H1 (cell line): ENCODE measurements around the gene STAT3. TPM values are rescaled to one million over a fixed set of nuclear protein-coding genes. Genes with fewer than 3 reads are reported as not detected.

Experiments used
- CTCF ChIA-PET: fragments of 300-600 bp; sonication (Branson Sonifier 250); formaldehyde crosslinking; loops from one replicate; lab custom pipeline; 2021; ENCODE audit not compliant: partially characterized antibody; lab: Charles Lee
- POLR2A ChIA-PET: fragments of 300-600 bp; sonication (Branson Sonifier 250); formaldehyde crosslinking; loops from one replicate; lab custom pipeline; 2021; ENCODE audit warnings: inconsistent platforms; ENCODE audit not compliant: partially characterized antibody; lab: Charles Lee
- DNase-seq, 2 experiments: peaks; one replicate each; pipeline versions ENCODE4 v3.0.0 to v3.0.0-alpha.2; 2010 to 2022; ENCODE audit warnings: low spot score in 2 of 2, low read depth in 1 of 2, mixed read lengths in 1 of 2
- FAIRE-seq: peaks from 2 replicates; lab custom pipeline; 2011; peaks lifted over from hg19 to GRCh38; lab: Jason Lieb, UNC
- H2AFZ ChIP-seq: 2 replicates; pipeline ENCODE4 v1.8.1; 2012; ENCODE audit warnings: low read length, inconsistent platforms
- H2AK5ac ChIP-seq: 2 replicates; pipeline ENCODE4 v1.6.1; 2013; ENCODE audit warnings: low read depth, low read length
- H2BK120ac ChIP-seq: replicated peaks from 2 replicates; pipeline ENCODE3; 2013; ENCODE audit warnings: low read depth, low read length, inconsistent platforms
- H2BK12ac ChIP-seq: 2 replicates; pipeline ENCODE4 v1.6.1; 2013; ENCODE audit warnings: low read depth, low read length
- H2BK15ac ChIP-seq: 2 replicates; pipeline ENCODE4 v1.6.1; 2013; ENCODE audit warnings: low read length
- H2BK20ac ChIP-seq: 2 replicates; pipeline ENCODE4 v1.6.1; 2013; ENCODE audit warnings: low read length
- H2BK5ac ChIP-seq: 2 replicates; pipeline ENCODE4 v1.6.1; 2013; ENCODE audit warnings: low read depth, low read length
- H3K14ac ChIP-seq: 2 replicates; pipeline ENCODE4 v1.6.1; 2013; ENCODE audit warnings: inconsistent platforms; ENCODE audit not compliant: insufficient read length
- H3K18ac ChIP-seq: 2 replicates; pipeline ENCODE4 v1.6.1; 2013; ENCODE audit warnings: low read length; ENCODE audit errors: extremely low read depth
- H3K23ac ChIP-seq: 2 replicates; pipeline ENCODE4 v1.6.1; 2013; ENCODE audit warnings: inconsistent platforms; ENCODE audit not compliant: insufficient read length
- H3K23me2 ChIP-seq: 2 replicates; pipeline ENCODE4 v1.6.1; 2013; ENCODE audit warnings: low read depth, low read length
- H3K27ac ChIP-seq: 2 replicates; pipeline ENCODE4 v1.6.1; 2011; ENCODE audit warnings: low read depth, low read length, inconsistent platforms
- H3K27me3 ChIP-seq, 4 experiments: replicated peaks in 1 of 4; 1 replicate in 1 of 4; 2 replicates in 3 of 4; pipeline versions ENCODE4 v1.6.1 to v1.8.1; 2011 to 2013; ENCODE audit warnings: low read length in 3 of 4, mild to moderate bottlenecking in 3 of 4, inconsistent platforms in 2 of 4, mixed read lengths in 2 of 4, moderate library complexity in 1 of 4; ENCODE audit not compliant: control insufficient read depth in 3 of 4, insufficient read depth in 3 of 4; ENCODE audit errors: extremely low read depth in 1 of 4
- H3K36me3 ChIP-seq, 4 experiments: 2 replicates each; pipeline versions ENCODE4 v1.6.1 to v1.8.1; 2011 to 2013; ENCODE audit warnings: mild to moderate bottlenecking in 4 of 4, low read length in 3 of 4, moderate library complexity in 2 of 4, control low read depth in 1 of 4, inconsistent platforms in 1 of 4; ENCODE audit not compliant: insufficient read depth in 4 of 4, control insufficient read depth in 2 of 4
- H3K4ac ChIP-seq: replicated peaks from 2 replicates; pipeline ENCODE3; 2013; ENCODE audit warnings: low read length, low read depth, mixed read lengths, inconsistent platforms; ENCODE audit not compliant: insufficient read length
- H3K4me1 ChIP-seq, 4 experiments: replicated peaks in 1 of 4; 1 replicate in 1 of 4; 2 replicates in 3 of 4; pipeline versions ENCODE4 v1.6.1 to v1.8.1; 2011 to 2013; ENCODE audit warnings: low read length in 3 of 4, inconsistent platforms in 2 of 4, mixed read lengths in 1 of 4; ENCODE audit not compliant: insufficient read depth in 4 of 4, control insufficient read depth in 3 of 4
- H3K4me2 ChIP-seq, 2 experiments: 2 replicates each; pipeline versions ENCODE4 v1.6.1 to v1.8.1; 2011 to 2013; ENCODE audit warnings: low read depth in 2 of 2, low read length in 2 of 2, control low read depth in 1 of 2, inconsistent platforms in 1 of 2, mild to moderate bottlenecking in 1 of 2; ENCODE audit not compliant: insufficient read depth in 1 of 2
- H3K4me3 ChIP-seq, 4 experiments: fragments of 200-600, 300-600 bp in 1 of 4; sonication (generic), shearing (Covaris generic), sonication (Bioruptor Twin) in 1 of 4; 2 replicates each; pipeline versions ENCODE4 v1.5.1 to v1.8.1; 2011 to 2016; ENCODE audit warnings: low read length in 4 of 4, low read depth in 3 of 4, control low read depth in 2 of 4, inconsistent platforms in 2 of 4, mild to moderate bottlenecking in 2 of 4, mixed read lengths in 1 of 4, moderate library complexity in 1 of 4; ENCODE audit not compliant: insufficient read depth in 2 of 4; ENCODE audit errors: extremely low read depth in 1 of 4
- H3K56ac ChIP-seq: replicated peaks from 2 replicates; pipeline ENCODE3; 2013; ENCODE audit warnings: low read depth, mild to moderate bottlenecking, mixed read lengths, low read length, inconsistent platforms; ENCODE audit not compliant: insufficient read length
- H3K79me1 ChIP-seq: 2 replicates; pipeline ENCODE4 v1.6.1; 2013; ENCODE audit warnings: low read depth, low read length, control low read depth
- H3K79me2 ChIP-seq, 2 experiments: 2 replicates each; pipeline versions ENCODE4 v1.6.1 to v1.8.1; 2012 to 2013; ENCODE audit warnings: low read length in 2 of 2, mild to moderate bottlenecking in 2 of 2, inconsistent platforms in 1 of 2; ENCODE audit not compliant: insufficient read depth in 2 of 2, control insufficient read depth in 1 of 2
- H3K9ac ChIP-seq, 4 experiments: replicated peaks in 1 of 4; 1 replicate in 1 of 4; 2 replicates in 3 of 4; pipeline versions ENCODE4 v1.6.1 to v1.8.1; 2011 to 2013; ENCODE audit warnings: low read depth in 3 of 4, low read length in 3 of 4, control low read depth in 2 of 4, mild to moderate bottlenecking in 2 of 4, moderate library complexity in 2 of 4, inconsistent platforms in 1 of 4; ENCODE audit errors: extremely low read depth in 1 of 4
- H3K9me3 ChIP-seq, 2 experiments: 2 replicates each; pipeline versions ENCODE4 v1.6.1 to v1.8.1; 2012 to 2013; ENCODE audit warnings: mild to moderate bottlenecking in 2 of 2, moderate library complexity in 2 of 2, control low read depth in 1 of 2, inconsistent platforms in 1 of 2, low read depth in 1 of 2, low read length in 1 of 2, mixed read lengths in 1 of 2; ENCODE audit not compliant: insufficient read depth in 2 of 2
- H4K20me1 ChIP-seq, 2 experiments: replicated peaks in 1 of 2; 2 replicates each; pipeline versions ENCODE3 to v1.8.1; 2011 to 2013; ENCODE audit warnings: inconsistent platforms in 2 of 2, low read length in 2 of 2, mild to moderate bottlenecking in 1 of 2; ENCODE audit not compliant: insufficient read depth in 2 of 2, control insufficient read depth in 1 of 2
- H4K5ac ChIP-seq: 2 replicates; pipeline ENCODE4 v1.6.1; 2013; ENCODE audit warnings: low read length, low read depth, mixed read lengths, inconsistent platforms; ENCODE audit not compliant: insufficient read length
- H4K8ac ChIP-seq: 2 replicates; pipeline ENCODE4 v1.8.0; 2013; ENCODE audit warnings: mild to moderate bottlenecking, moderate library complexity, low read length, inconsistent platforms; ENCODE audit not compliant: insufficient read depth; ENCODE audit errors: extremely low read depth
- H4K91ac ChIP-seq: replicated peaks from 2 replicates; pipeline ENCODE3; 2013; ENCODE audit warnings: low read length, mixed read lengths, inconsistent platforms; ENCODE audit not compliant: insufficient read length
- CEBPB ChIP-seq: IDR thresholded peaks from 2 replicates; pipeline ENCODE4 v1.6.1; 2012; ENCODE audit warnings: low read depth, low read length
- RBBP5 ChIP-seq: IDR thresholded peaks from 2 replicates; pipeline ENCODE4 v1.7.1; 2012; ENCODE audit warnings: low read depth, mild to moderate bottlenecking, inconsistent platforms, low read length, moderate library complexity, borderline replicate concordance
- SIX5 ChIP-seq: IDR thresholded peaks from 2 replicates; pipeline ENCODE4 v1.6.1; 2011; ENCODE audit warnings: mild to moderate bottlenecking, low read depth, low read length
- SRF ChIP-seq: IDR thresholded peaks from 2 replicates; pipeline ENCODE4 v1.6.1; 2011; ENCODE audit warnings: mild to moderate bottlenecking, low read depth, low read length, moderate library complexity
- TCF12 ChIP-seq: IDR thresholded peaks from 2 replicates; pipeline ENCODE4 v1.6.1; 2011; ENCODE audit warnings: low read depth, mild to moderate bottlenecking, low read length
- YY1 ChIP-seq: IDR thresholded peaks from 2 replicates; pipeline ENCODE4 v1.6.1; 2011; ENCODE audit warnings: low read depth, mild to moderate bottlenecking, low read length
- WGBS, 2 experiments: shearing (Covaris generic) in 1 of 2; methylation state at CpG; one replicate each; pipeline versions ENCODE4 v1.1.6 to v1.1.7; 2013 to 2015; ENCODE audit warnings: low lambda C conversion rate in 2 of 2, mixed read lengths in 2 of 2, inconsistent platforms in 1 of 2, low coverage in 1 of 2, missing lambda C conversion rate in 1 of 2; ENCODE audit not compliant: insufficient replicate concordance in 2 of 2, insufficient coverage in 1 of 2, insufficient read length in 1 of 2; ENCODE audit errors: extremely low coverage in 1 of 2, missing lambda C conversion rate in 1 of 2; 5-methylcytosine and 5-hydroxymethylcytosine counted together
- polyA plus RNA-seq, 7 experiments: library from polyadenylated mRNA; depleted of rRNA in 3 of 7; stranded (reverse) in 5 of 7; unstranded in 2 of 7; fragments of >200 nt in 5 of 7; fragments of 200-250 nt in 2 of 7; gene quantifications; 1 replicate in 5 of 7; 2 replicates in 1 of 7; 4 replicates in 1 of 7; pipeline versions ENCODE4 v1.2.1 to v1.2.3, GENCODE V29; 2011 to 2013; ENCODE audit warnings: missing spikeins in 2 of 7, mixed read lengths in 2 of 7
- total RNA-seq: library from RNA; stranded (reverse); fragmentation: NEBNext Ultra II Directional; extraction: Animal tissue kit (Norgen Biotek cat#: 25700); gene quantifications from 2 replicates; pipeline ENCODE4 v1.2.1, GENCODE V29; 2021

Gene STAT3
- total and polyA plus RNA-seq, 2 of the 8 experiments (the other 6 are each of a cell fraction or from before 2014, with no cell fraction given) = 38.4 to 94.1 TPM

DNA sequence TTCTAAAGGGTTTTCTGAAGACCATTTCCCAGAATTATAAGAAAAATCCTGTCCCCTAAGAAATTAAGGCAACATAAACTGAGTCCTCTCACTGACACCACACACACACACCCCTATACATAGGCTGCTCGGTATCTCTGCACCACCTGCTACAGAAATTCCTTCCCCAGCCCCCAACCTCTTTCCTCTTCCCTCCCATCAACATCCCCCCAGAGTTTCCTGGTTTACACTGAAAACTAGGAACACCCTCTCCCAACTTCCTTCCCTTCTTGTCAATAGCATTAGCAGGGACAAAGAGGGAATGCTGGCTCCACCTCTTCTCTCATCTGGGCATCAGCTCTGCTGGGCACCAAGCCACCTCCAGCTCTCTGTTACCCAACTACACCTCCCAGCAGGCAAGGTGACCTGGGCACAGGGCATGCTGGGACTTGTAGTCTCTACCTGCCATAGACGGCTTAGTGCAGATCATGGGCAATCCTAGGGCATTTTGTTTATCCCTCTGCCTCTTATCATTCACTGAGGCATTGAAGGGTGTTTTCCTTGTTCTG is 19.1 kb upstream of the STAT3 start:
- H2AFZ ChIP-seq = no peak overlapping the region
- FAIRE-seq (peak; percentile 80), DNase-seq (peak in 1 of 2 experiments; percentile 72)
- H2BK12ac ChIP-seq = no peak overlapping the region
- no peak overlapping the region for H3K18ac ChIP-seq
- H4K8ac ChIP-seq = no peak overlapping the region
- H3K23ac ChIP-seq = no peak overlapping the region
- no peaks in the 10 kb centered on the region for H3K23me2 ChIP-seq
- ChIA-PET CTCF (interaction anchor here (0.6 to 23.6 kb wide), 18 partner anchors 9 to 288 kb away, joined by 3 to 542 read pairs (median 6); partner anchors contain the start of genes CAVIN1 and STAT3), POLR2A (interaction anchor here (0.6 to 2.8 kb wide), 7 partner anchors 9 to 96 kb away, joined by 3 to 19 read pairs (median 3); partner anchors contain the start of gene CAVIN1)
- no peak overlapping the region for H3K27ac ChIP-seq
- TF ChIP-seq YY1 (peak; percentile 57; the same call in 1 of the 2 replicates), SRF (no peak), RBBP5 (no peak), TCF12 (0 out of 2 replicates have a peak, but pooled peaks have one; percentile 21), CEBPB (peak; percentile 74; the same call in 1 of the 2 replicates), SIX5 (peak; percentile 97)
- no peak overlapping the region; the same call in 1 of the 2 replicates for H2BK15ac ChIP-seq
- H2AK5ac ChIP-seq = no peak overlapping the region
- no peak overlapping the region for H3K56ac ChIP-seq
- H3K4me2 ChIP-seq = peak overlapping the region; percentile 29 to 32; a peak in 3 of 4 replicates
- no peaks in the 10 kb centered on the region for H3K9me3 ChIP-seq
- peaks cover 2 to 3% of the 10 kb centered on the region in 2 experiments for H4K20me1 ChIP-seq
- H3K36me3 ChIP-seq = peaks cover 0 to 8% (median 4%) of the 10 kb centered on the region in 4 experiments; a peak in 3 of 8 replicates
- no peak overlapping the region for H2BK120ac ChIP-seq
- H3K79me1 ChIP-seq = 0 out of 2 replicates have a peak, but pooled peaks cover 2% of the 10 kb centered on the region
- H3K79me2 ChIP-seq = no peaks in the 10 kb centered on the region; a peak in 1 of 4 replicates
- no peak overlapping the region for H3K14ac ChIP-seq
- 0 out of 8 replicates have a peak overlapping the region, but pooled peaks of 1 of the 4 experiments have one; percentile 10 for H3K4me3 ChIP-seq
- H3K4ac ChIP-seq = no peak overlapping the region
- no peak overlapping the region for H4K5ac ChIP-seq
- H4K91ac ChIP-seq = no peak overlapping the region
- 25% methylated on average over 2 of the region's 2 CpGs; no CpG with 5 or more reads in 1 of the 2 experiments for WGBS, 2 experiments
- no peak overlapping the region for H2BK20ac ChIP-seq
- H3K4me1 ChIP-seq = peaks cover 8 to 16% (median 14%) of the 10 kb centered on the region in 4 experiments; a peak in 6 of 7 replicates
- no peak overlapping the region for H2BK5ac ChIP-seq
- no peak overlapping the region for H3K9ac ChIP-seq
- H3K27me3 ChIP-seq = no peaks in the 10 kb centered on the region
